ENCODE results near the gene CEACAM1. TPM values are rescaled to one million over a fixed set of nuclear protein-coding genes. Genes with fewer than 3 reads are reported as not detected.
"Not testable (repeated sequence)": the region's sequence is repeated elsewhere in the genome, so short reads cannot be mapped to it uniquely, and the experiment has no call there.

The CEACAM1 gene
- total and polyA plus RNA-seq, 5 donors from 2014 or later: 4.0 to 7.0 (median 5.1) TPM

DNA sequence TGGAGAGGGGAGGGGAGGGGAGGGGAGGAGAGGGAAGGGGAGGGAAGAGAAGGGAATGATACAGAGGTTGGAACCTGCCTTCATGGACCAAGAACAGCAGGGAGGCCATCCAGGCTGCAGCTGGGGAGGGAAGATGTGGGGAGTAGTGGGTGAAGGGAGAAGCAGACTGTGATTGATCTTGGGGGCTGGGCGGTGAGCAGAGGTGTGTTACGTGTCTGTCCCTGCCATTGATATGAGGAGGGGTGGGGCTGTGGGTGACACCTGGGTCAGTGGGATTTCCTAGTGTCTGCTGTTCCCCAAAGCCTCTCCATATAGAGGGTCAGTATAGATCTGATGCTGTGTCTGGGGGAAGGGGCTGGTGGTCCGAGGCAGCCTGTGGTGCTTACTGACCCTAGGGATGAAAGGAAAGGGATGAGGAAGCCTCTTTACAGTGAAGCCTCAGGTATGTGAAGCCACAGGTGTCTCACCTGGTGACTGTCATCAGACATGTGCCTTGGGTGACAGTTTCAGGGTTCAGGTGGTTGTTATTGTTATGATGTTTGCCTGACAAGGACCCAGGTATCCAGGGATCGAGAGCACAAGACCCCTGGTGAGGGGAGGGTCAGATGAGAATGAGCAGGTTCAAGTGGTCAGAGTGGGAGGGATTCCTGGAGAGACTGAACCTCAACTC lies 18.7 kb upstream of the CEACAM1 start:
- H3K9me3 Mint-ChIP-seq: peaks cover 0 to 8% (median 3%) of the 10 kb centered on the region in 7 donors
- no peak overlapping the region for H3K4me3 Mint-ChIP-seq
- H3K4me1 Mint-ChIP-seq: no peaks in the 10 kb centered on the region
- Histone ChIP-seq H3K27ac (ENCODE audit: insufficient read depth, low read length, poor library complexity, severe bottlenecking) (no peak overlapping the region), H3K9me3 (ENCODE audit: control insufficient read depth in 2 of 2, low read length in 2 of 2) (no peaks in the 10 kb centered on the region), H3K4me1 (ENCODE audit: control insufficient read depth, insufficient read depth, low read length, poor library complexity, severe bottlenecking) (no peaks in the 10 kb centered on the region), H3K27me3 (ENCODE audit: control insufficient read depth, insufficient read depth, low read length) (no peaks in the 10 kb centered on the region), H3K36me3 (ENCODE audit: control insufficient read depth, insufficient read depth, low read length) (no peaks in the 10 kb centered on the region), H3K4me3 (ENCODE audit: low read depth, low read length) (no peak overlapping the region)
- no peak for ATAC-seq (ENCODE audit: low read depth in 2 of 2)
- H3K36me3 Mint-ChIP-seq: peaks cover 5% of the 10 kb centered on the region
- DNase-seq: no peak
- H3K27ac Mint-ChIP-seq: no peak overlapping the region
- H3K27me3 Mint-ChIP-seq: peaks cover 7% of the 10 kb centered on the region

DNA sequence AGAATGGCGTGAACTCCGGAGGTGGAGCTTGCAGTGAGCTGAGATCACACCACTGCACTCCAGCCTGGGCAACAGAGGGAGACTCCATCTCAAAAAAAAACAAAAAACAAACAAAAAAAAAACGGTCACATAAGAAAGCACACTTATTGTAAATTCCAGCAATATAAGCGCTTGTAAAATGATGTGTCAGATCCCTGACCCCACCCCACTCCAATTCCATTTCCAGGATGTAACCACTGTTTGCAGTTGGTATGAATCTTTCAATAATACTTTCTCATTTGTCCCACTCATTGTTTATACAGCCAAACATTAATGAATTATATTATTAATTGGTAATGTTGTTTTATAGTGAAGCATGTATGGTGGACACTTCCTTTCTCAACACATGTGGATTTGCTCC lies 15.9 kb upstream of the CEACAM1 start:
- no peak overlapping the region for H3K27ac Mint-ChIP-seq
- no peak overlapping the region for H3K4me3 Mint-ChIP-seq
- H3K4me3 ChIP-seq (ENCODE audit: low read depth, low read length): no peak overlapping the region

DNA sequence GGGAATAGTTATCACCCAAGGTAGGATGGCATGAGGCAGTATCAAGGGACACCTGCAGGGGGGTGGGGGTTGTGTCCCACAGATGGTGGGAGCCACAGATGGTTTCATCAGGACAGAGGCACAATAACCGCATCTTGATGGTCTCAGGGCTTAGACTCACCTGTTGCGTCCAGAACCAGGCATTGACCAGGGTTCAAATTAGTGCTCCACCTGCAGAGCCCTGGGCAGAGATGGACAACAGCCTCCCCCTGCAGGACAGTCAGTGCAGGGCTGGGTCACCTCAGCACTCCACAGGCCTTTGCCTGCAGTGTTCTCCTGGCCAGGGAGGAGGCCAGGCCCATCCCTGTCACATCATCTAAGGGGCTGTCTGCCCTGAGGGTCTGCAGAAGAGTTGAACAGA lies 14.5 kb upstream of the CEACAM1 start:
- Mint-ChIP-seq H3K4me1 (no peaks in the 10 kb centered on the region), H3K27me3 (peaks cover 6% of the 10 kb centered on the region), H3K27ac (no peak overlapping the region), H3K36me3 (no peaks in the 10 kb centered on the region), H3K4me3 (no peak overlapping the region), H3K9me3 (peaks cover 0 to 6% (median 0%) of the 10 kb centered on the region in 7 donors)
- H3K27ac ChIP-seq (ENCODE audit: insufficient read depth, low read length, poor library complexity, severe bottlenecking): no peak overlapping the region
- H3K36me3 ChIP-seq (ENCODE audit: control insufficient read depth, insufficient read depth, low read length): no peaks in the 10 kb centered on the region
- no peak for DNase-seq
- no peak for ATAC-seq (ENCODE audit: low read depth in 2 of 2)
- H3K27me3 ChIP-seq (ENCODE audit: control insufficient read depth, insufficient read depth, low read length): no peaks in the 10 kb centered on the region
- H3K9me3 ChIP-seq (ENCODE audit: control insufficient read depth in 2 of 2, low read length in 2 of 2): no peaks in the 10 kb centered on the region
- no peak overlapping the region for H3K4me3 ChIP-seq (ENCODE audit: low read depth, low read length)
- H3K4me1 ChIP-seq (ENCODE audit: control insufficient read depth, insufficient read depth, low read length, poor library complexity, severe bottlenecking): no peaks in the 10 kb centered on the region

More for the DNA sequence above, 15.9 kb upstream of the CEACAM1 start:
- no peak for DNase-seq
- Histone ChIP-seq H3K27ac (ENCODE audit: insufficient read depth, low read length, poor library complexity, severe bottlenecking) (no peak overlapping the region), H3K4me1 (ENCODE audit: control insufficient read depth, insufficient read depth, low read length, poor library complexity, severe bottlenecking) (no peaks in the 10 kb centered on the region), H3K36me3 (ENCODE audit: control insufficient read depth, insufficient read depth, low read length) (no peaks in the 10 kb centered on the region), H3K9me3 (ENCODE audit: control insufficient read depth in 2 of 2, low read length in 2 of 2) (no peaks in the 10 kb centered on the region), H3K27me3 (ENCODE audit: control insufficient read depth, insufficient read depth, low read length) (no peaks in the 10 kb centered on the region)
- H3K27me3 Mint-ChIP-seq: peaks cover 4% of the 10 kb centered on the region
- H3K4me1 Mint-ChIP-seq: no peaks in the 10 kb centered on the region
- H3K9me3 Mint-ChIP-seq: peaks cover 0 to 6% (median under 1%) of the 10 kb centered on the region in 7 donors
- peaks cover under 1% of the 10 kb centered on the region for H3K36me3 Mint-ChIP-seq
- no peak for ATAC-seq (ENCODE audit: low read depth in 2 of 2)

DNA sequence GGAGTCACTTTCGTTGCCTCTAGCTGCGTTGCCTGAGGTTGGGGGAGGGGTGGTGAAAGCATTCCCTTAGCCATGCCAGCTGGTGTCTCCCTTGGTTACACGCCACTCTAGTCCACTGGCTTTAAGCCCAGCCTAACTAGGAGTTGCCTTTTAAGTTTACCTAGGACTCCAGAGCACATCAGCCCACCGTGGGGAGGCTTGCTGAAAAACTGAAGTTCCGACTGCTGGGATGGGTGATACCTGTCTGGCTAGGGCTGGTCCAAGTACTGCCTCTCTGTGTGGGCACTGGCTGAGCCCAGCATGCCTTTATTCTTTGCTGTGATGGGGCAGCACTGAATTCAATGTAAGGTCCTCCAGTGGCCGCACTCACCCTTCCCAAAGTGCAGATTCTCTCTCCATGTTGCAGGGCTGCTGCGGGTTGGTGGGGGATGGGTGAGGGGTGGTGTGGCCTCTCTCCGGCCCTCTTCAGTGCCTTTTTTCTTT lies 11.8 kb upstream of the CEACAM1 start:
- no peak overlapping the region for H3K27ac Mint-ChIP-seq
- no peaks in the 10 kb centered on the region for H3K4me1 Mint-ChIP-seq
- H3K27me3 Mint-ChIP-seq: peaks cover 6% of the 10 kb centered on the region
- Histone ChIP-seq H3K36me3 (ENCODE audit: control insufficient read depth, insufficient read depth, low read length) (no peaks in the 10 kb centered on the region), H3K9me3 (ENCODE audit: control insufficient read depth in 2 of 2, low read length in 2 of 2) (no peaks in the 10 kb centered on the region), H3K4me1 (ENCODE audit: control insufficient read depth, insufficient read depth, low read length, poor library complexity, severe bottlenecking) (no peaks in the 10 kb centered on the region), H3K27ac (ENCODE audit: insufficient read depth, low read length, poor library complexity, severe bottlenecking) (no peak overlapping the region), H3K4me3 (ENCODE audit: low read depth, low read length) (no peak overlapping the region), H3K27me3 (ENCODE audit: control insufficient read depth, insufficient read depth, low read length) (peaks cover 1% of the 10 kb centered on the region)
- ATAC-seq (ENCODE audit: low read depth in 2 of 2) (no peak), DNase-seq (no peak)
- no peak overlapping the region for H3K4me3 Mint-ChIP-seq
- H3K36me3 Mint-ChIP-seq: no peaks in the 10 kb centered on the region
- peaks cover 0 to under 1% (median 0%) of the 10 kb centered on the region in 7 donors for H3K9me3 Mint-ChIP-seq

DNA sequence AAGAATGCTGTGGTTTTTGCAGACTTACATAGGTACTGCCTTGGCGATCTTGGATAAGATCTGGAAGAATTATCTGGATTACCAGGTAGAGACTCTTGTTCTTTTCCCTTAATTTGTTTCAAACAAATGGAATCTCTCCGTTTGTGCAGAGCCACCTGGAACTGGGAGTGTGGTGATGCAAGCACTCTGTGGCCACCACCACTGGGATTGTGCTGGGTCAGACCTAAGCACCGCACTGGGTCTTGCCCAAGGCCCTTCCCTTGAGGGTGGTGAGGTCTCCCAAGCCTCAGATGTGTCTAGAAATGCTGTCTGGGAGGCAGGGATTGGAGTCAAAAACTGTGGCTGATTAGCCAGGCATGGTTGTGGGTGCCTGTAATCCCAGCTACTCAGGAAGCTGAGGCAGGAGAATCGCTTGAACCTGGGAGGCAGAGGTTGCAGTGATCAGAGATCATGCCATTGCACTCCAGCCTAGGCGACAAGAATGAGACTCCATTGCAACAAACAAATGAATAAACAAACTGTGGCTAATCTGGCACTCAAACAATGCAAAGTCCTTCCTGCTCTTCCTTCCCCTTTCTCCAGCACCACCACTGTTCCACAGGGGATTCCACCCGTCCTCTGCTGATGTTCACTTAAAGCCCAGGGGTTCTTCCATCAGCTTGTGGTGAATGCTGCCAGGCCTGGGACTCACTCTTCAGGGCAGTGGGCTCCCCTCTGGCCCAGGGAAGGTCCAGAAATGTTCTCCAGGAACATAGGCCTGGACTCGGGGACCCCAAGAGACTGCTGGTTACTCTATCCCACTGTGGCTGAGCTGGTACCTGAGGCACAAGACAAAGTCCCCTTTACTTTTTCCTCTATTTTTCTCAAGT lies 10.8 kb upstream of the CEACAM1 start:
- H3K4me3 Mint-ChIP-seq: no peak overlapping the region
- H3K36me3 ChIP-seq (ENCODE audit: control insufficient read depth, insufficient read depth, low read length): no peaks in the 10 kb centered on the region
- no peak overlapping the region for H3K4me3 ChIP-seq (ENCODE audit: low read depth, low read length)
- peaks cover 6% of the 10 kb centered on the region for H3K27me3 Mint-ChIP-seq
- DNase-seq (no peak), ATAC-seq (ENCODE audit: low read depth in 2 of 2) (no peak)
- no peaks in the 10 kb centered on the region for H3K9me3 ChIP-seq (ENCODE audit: control insufficient read depth in 2 of 2, low read length in 2 of 2)
- H3K27ac Mint-ChIP-seq: peak overlapping the region in 1 of 3 donors; percentile 12
- no peak overlapping the region for H3K27ac ChIP-seq (ENCODE audit: insufficient read depth, low read length, poor library complexity, severe bottlenecking)
- H3K9me3 Mint-ChIP-seq: peaks cover 0 to 2% (median 0%) of the 10 kb centered on the region in 7 donors
- no peaks in the 10 kb centered on the region for H3K4me1 Mint-ChIP-seq
- no peaks in the 10 kb centered on the region for H3K36me3 Mint-ChIP-seq
- H3K4me1 ChIP-seq (ENCODE audit: control insufficient read depth, insufficient read depth, low read length, poor library complexity, severe bottlenecking): no peaks in the 10 kb centered on the region
- peaks cover 1% of the 10 kb centered on the region for H3K27me3 ChIP-seq (ENCODE audit: control insufficient read depth, insufficient read depth, low read length)

DNA sequence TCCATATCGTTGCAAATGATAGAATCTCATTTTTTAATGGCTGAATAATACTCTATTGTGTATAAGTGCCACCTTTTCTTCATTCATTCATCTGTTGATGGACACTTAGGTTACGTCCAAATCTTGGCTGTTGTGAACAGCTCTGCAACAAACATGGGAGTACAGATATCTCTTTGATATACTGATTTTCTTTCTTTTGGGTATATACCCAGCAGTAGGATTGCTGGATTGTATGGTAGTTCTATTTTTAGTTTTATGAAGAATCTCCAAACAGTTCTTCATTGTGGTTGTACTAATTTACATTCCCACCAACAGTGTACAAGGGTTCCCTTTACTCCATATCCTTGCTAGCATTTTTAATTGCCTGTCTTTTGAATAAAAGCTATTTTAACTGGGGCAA lies 7.0 kb upstream of the CEACAM1 start:
- not testable (repeated sequence) for H3K9me3 ChIP-seq (ENCODE audit: control insufficient read depth in 2 of 2, low read length in 2 of 2); H3K27ac Mint-ChIP-seq; H3K4me1 Mint-ChIP-seq; H3K27me3 Mint-ChIP-seq; H3K27ac ChIP-seq (ENCODE audit: insufficient read depth, low read length, poor library complexity, severe bottlenecking); ATAC-seq (ENCODE audit: low read depth in 2 of 2); H3K4me3 Mint-ChIP-seq; H3K4me3 ChIP-seq (ENCODE audit: low read depth, low read length); H3K36me3 ChIP-seq (ENCODE audit: control insufficient read depth, insufficient read depth, low read length); H3K9me3 Mint-ChIP-seq; H3K4me1 ChIP-seq (ENCODE audit: control insufficient read depth, insufficient read depth, low read length, poor library complexity, severe bottlenecking); DNase-seq; H3K27me3 ChIP-seq (ENCODE audit: control insufficient read depth, insufficient read depth, low read length); H3K36me3 Mint-ChIP-seq

DNA sequence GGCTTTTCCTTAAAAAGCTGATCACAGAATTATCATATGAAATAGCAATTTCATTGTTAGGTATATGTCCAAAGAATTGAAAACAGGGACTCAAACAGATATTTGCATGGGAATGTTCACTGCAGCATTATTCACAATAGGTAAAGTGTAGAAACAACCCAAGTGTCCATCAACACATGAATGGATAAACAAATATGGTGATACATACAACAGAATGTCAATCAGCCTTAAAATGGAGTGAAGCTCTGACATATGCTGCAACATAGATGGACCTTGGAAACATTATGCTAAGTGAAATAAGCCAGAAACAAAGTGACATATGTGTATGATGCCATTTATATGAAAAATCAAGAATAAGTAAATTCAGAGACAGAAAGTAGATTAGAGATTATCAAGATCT lies 6.1 kb upstream of the CEACAM1 start:
- Mint-ChIP-seq H3K27me3 (peaks cover 5% of the 10 kb centered on the region), H3K4me1 (peaks cover under 1 to 5% (median 2%) of the 10 kb centered on the region in 4 donors), H3K4me3 (no peak overlapping the region), H3K9me3 (peaks cover 0 to 2% (median 0%) of the 10 kb centered on the region in 7 donors), H3K36me3 (no peaks in the 10 kb centered on the region), H3K27ac (no peak overlapping the region)
- Histone ChIP-seq H3K36me3 (ENCODE audit: control insufficient read depth, insufficient read depth, low read length) (no peaks in the 10 kb centered on the region), H3K27me3 (ENCODE audit: control insufficient read depth, insufficient read depth, low read length) (peaks cover 1% of the 10 kb centered on the region), H3K4me1 (ENCODE audit: control insufficient read depth, insufficient read depth, low read length, poor library complexity, severe bottlenecking) (peaks cover 2% of the 10 kb centered on the region), H3K4me3 (ENCODE audit: low read depth, low read length) (no peak overlapping the region), H3K9me3 (ENCODE audit: control insufficient read depth in 2 of 2, low read length in 2 of 2) (no peaks in the 10 kb centered on the region), H3K27ac (ENCODE audit: insufficient read depth, low read length, poor library complexity, severe bottlenecking) (no peak overlapping the region)
- DNase-seq: no peak
- ATAC-seq (ENCODE audit: low read depth in 2 of 2): no peak

Data from CD4-positive, CD25-positive, alpha-beta regulatory T cell (primary cell).